ENCODE measurements around the gene TSPAN2.

The TSPAN2 gene

DNA sequence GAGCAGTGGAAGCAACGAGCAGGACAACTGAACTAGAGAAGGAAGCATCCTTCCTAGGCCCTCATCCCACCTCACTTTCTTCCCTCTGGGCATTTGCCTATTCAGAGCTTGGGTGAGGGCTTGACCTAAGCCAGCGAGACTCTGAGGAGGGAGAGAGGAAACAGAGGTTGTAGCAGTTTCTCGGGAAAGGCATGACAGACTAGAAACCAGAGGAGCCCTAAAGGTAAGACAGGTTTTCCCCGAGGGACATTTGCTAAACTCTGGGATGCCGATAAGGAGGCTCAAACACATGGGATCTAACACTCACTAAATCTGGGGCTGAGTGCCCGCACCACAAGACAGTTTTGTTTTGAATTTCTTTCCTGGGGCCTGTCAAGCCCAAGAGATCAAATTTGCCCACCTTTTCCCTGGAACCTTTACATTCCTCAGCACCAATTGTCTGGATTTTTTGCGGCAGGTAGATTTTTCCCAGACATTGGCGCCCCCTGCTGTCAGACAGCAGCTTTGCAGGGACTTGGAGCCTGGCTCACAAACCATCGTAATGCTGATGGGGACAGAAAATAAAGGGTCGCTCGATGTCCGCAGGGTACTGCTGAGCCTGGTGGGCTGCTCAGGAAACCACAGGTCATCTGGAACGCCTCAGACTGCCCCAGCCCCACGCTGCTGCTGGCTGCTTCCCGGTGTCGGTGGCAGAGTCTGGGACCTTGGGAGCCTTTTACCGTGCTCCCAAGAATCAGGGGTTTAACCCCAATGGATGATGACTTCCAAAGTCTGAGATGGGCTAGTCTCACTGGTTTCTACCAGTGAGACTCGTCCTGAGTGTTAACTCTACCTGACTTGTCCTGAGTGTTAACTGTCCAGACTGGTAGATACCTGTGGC lies 23.4 kb upstream of the TSPAN2 start:
- DNase-seq, result peak; percentile 52 to 58

DNA sequence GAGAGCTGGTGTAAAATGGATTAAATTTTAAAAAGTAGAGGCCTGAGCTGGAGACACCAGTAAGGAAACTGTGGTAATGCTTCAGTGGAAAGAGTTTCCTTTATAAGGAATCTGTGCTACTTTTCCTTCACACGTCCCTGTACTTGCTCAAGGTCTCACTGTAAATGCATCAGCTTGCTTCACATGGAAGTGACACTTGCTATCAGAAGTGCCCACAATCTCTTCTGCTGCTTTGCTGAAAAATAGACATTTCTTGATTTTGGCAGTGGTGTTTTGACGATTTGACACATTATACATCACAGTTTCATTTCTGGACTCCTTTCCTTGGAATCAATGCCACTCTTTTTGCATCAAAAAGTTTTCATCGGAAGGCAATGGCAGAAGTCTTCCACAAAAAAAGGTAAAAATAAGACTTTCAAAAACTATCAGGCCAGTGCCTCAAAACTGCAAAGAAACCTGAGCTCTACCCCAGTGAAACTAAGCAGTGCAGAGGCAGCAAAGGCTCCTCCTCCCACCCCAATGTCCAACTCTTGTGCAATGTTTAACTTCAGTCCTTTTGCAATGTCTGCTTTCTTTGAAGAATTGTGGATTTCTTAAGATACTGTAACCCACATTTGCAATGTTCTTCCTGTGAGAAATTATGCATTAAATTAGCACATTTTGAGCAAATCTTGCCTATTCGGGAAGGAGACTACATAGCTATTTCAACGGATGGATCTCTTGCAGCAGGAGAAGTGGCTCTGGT lies 18.4 kb upstream of the TSPAN2 start:
- no peak for DNase-seq

- DNase-seq, result no peak
Observed at GRCh38 chr1:115105831-115106230, 16.5 kb upstream of the TSPAN2 start.

DNA sequence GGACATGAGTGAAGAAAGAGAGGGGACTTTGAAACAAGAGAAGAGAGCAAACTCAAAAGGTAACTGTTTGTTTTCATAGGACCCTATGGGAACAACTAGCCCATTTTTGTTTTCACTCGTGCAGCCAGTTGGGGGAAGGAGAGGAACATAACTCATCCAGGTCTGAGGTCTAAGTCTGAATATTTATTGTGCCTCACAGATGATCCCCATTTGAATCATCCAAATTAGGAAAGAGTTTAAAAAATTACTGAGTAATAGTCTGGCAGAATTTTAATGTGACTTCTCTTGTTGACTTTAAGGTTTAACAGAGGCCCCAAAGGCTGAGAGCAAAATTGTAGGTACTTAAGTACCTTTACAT lies 10.4 kb upstream of the TSPAN2 start:
- DNase-seq, result no peak

- peak; percentile 91 to 93 for DNase-seq
Observed at GRCh38 chr1:115098979-115099692, 9.8 kb upstream of the TSPAN2 start.

DNA sequence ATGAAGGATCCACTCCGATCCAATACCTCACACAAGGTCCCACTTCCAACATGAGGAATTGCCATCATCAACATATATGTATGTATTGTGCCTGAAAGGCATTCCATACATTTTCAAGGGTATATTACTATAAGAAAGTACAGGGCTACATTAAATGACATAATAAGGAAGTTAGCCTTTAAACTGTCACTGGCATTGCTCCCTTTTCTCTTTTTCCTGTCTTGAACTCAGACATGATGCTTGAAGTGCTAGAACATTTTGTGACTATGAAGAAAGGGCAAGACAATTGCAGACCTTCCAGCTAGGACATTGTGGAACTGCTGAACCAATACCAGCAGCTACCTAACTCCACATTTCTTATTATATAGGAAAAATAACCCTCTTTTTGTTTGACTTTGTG lies 2.9 kb upstream of the TSPAN2 start:
- DNase-seq, result no peak

- no peak for DNase-seq
Observed at GRCh38 chr1:115091572-115091971, 2.3 kb upstream of the TSPAN2 start.

- no peak for DNase-seq
Observed at GRCh38 chr1:115090956-115091355, 1.7 kb upstream of the TSPAN2 start.

DNA sequence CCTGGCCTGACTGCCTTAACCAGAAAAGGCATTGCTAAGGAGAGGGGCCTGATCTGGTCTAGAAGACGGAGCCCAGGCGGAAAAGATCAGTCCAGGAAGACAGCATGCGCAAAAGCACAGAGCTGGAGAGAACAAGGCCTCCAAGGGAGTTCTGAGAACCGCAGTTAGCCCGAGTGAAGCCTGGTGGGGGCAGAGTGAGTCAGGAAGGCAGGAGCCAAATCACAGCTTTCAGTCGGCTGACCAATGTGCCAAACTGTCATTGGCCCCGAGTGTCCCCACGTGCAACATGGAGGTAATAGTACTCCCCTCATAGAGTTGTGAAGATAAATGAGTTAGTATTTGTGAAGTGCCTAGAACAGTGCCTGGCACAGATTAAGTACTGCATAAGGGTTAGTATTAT lies 1.2 kb upstream of the TSPAN2 start:
- DNase-seq, result no peak

GRCh38 chr1:115090186-115090490 lies 835 bp upstream of the TSPAN2 start:
- no peak for DNase-seq

DNA sequence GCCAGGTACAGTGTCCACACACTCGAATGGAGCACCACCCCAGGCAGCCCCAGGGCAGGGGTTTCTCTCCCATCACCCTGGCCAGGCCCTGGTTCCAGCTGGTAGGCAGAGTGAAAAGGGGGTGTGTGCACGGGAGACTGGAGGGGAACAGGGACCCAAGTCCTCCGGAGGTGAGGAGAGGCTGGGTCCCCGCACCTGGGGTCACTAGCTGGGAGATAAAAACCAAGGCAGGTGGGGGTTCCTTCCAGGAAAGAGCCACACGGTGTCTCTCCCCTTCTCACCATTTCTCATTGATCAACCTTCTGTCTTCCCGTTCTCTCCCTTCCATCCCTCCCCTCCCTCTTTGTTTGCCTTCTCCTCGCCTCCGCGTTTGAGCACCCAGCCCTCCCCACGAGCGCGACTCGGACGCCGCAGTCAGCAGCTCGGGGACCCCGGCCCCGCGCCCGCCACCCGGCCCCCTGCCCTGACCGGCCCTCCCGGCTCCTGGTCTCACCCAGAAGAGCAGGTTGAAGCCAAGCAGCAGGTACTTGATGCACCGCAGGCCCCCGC lies 358 bp downstream of the TSPAN2 start:
- DNase-seq, result no peak

DNA sequence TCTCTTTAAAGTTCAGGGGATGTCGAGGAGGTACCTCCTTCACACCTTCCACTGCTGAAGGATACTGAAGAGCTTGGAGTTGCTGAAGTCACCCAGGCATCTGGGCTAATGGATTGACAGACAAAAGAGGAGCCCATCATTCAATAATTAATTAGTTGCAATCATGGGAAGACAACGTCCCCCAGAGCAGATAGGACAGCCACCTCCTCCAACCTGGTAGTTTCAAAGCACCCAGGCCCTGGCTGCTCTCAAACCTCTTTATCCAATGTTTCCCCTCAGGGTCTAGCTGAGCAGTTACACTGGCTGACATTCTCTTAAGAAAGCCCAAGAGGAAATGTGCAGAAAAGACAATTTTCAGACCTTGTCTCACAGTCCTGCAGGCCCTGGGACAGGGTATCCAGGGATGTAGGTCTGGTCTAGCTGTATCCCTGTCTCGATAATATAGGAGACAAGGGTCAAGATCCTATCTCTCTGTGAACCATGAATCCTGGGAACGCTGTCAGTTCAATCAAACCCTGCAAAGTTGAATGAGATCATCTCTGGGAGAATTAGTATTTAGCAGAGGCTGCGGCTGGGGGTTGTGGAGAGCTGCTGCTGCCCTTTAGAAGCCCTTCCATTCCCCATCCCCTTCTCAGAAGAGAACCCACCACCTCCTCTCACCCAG lies 1.1 kb downstream of the TSPAN2 start:
- DNase-seq, result no peak

- DNase-seq, result no peak
Observed at GRCh38 chr1:115086176-115086830, 3.0 kb downstream of the TSPAN2 start.

DNA sequence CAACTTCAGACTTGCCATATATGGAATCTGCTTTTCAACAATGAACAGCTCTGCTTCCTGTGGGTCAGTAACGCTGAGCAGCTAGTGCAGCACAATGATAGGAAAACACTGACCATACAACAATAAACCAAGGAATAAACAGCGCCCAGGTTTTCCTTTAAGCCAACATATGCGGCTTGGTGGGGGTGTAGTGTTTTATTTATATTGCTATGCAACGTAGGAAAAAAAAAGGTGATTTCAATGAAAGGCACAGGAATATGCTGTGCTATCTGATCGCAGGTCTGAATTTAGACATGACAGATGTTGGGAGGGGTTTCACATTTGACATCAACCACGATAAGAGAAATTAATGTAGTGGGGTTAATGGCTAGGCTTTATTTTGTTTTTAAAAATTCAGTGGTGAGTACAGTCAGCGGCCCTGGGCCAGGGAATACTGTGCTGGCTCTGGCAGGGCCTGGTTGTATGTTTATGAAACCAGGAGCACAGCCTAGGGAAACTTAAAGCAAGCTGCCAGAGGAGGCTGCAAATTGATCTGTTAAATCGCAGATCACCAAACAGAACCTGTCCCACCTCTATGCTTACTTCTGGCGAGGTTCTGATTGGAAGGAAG lies 4.3 kb downstream of the TSPAN2 start:
- peak in 1 of 2 donors; percentile 53 for DNase-seq

- no peak for DNase-seq
Observed at GRCh38 chr1:115082949-115083348, 6.4 kb downstream of the TSPAN2 start.

- no peak for DNase-seq
Observed at GRCh38 chr1:115078708-115079107, 10.6 kb downstream of the TSPAN2 start.

DNA sequence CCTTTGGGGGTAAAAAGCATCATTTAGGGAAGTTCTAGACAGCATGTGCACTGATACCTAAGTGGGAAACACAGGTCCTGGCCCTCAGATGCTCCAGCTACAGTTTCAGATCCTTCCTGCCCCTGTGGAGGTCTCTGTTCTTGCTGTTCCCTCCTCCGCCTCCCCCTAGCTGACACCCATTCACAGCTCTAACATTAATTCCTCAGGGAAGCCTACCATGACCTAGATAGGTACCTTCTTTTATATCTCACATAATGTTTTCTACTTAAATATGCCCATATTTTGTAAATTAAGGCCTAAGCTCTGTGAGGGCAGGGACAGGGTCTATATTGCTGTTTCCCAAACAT lies 11.3 kb downstream of the TSPAN2 start:
- no peak for DNase-seq

GRCh38 chr1:115077286-115077983 lies 11.9 kb downstream of the TSPAN2 start:
- no peak for DNase-seq

- no peak for DNase-seq
Observed at GRCh38 chr1:115076384-115076915, 12.9 kb downstream of the TSPAN2 start.

DNA sequence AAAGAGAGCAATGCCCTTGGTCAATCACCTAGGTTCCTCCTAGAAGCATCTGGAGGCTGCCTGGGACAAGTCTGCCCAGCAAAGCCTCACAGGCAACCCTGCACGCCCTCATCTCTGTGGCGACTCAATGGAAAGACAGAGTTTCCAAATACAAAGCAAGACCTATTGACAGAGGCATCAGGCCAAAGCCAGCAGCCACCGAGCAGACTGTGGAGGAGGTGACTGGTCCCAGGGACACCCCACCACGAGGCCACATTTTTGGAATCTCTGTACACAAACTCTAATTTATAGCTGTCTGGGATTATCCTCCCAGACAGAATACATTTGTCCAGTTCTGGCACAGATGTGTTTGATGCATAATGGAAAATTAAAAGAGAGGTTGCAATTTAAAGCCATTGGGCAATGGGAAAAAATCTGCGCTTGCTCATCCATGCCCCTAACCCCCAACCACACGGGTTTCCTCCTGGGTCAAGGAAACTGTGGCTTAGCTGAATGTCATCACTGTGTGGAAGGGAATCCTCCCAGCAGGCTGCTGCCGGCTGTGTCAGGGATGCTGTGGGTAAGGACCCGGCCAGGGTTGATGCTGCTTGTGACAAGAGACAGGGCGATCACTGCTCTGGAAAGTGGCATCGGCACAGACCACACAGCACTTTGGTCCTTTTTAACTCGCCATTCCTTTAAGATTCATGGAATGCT lies 14.3 kb downstream of the TSPAN2 start:
- no peak for DNase-seq
